Astrocyte (in vitro differentiated cells and primary cell): ENCODE measurements around the gene SLC30A1. TPM values are rescaled to one million over a fixed set of nuclear protein-coding genes. Genes with fewer than 3 reads are reported as not detected.

ENCODE experiments used
- DNase-seq: peaks from one replicate; pipeline ENCODE4 v3.0.0-alpha.2; 2010; ENCODE audit warnings: low read depth
- FAIRE-seq: peaks from 2 replicates; lab custom pipeline; 2011; peaks lifted over from hg19 to GRCh38; lab: Jason Lieb, UNC
- H2AFZ ChIP-seq: 2 replicates; pipeline ENCODE4 v1.6.0; 2012; ENCODE audit warnings: low read depth, low read length, inconsistent platforms
- H3K27ac ChIP-seq: 2 replicates; pipeline ENCODE4 v1.5.1; 2011; ENCODE audit warnings: low read depth, low read length, inconsistent platforms
- H3K27me3 ChIP-seq: 2 replicates; pipeline ENCODE4 v1.6.0; 2011; ENCODE audit warnings: low read length, inconsistent platforms; ENCODE audit not compliant: insufficient read depth
- H3K36me3 ChIP-seq: 2 replicates; pipeline ENCODE4 v1.5.1; 2011; ENCODE audit warnings: low read length, inconsistent platforms; ENCODE audit not compliant: insufficient read depth
- H3K4me1 ChIP-seq: 2 replicates; pipeline ENCODE4 v1.5.1; 2011; ENCODE audit warnings: low read length, inconsistent platforms; ENCODE audit not compliant: insufficient read depth
- H3K4me2 ChIP-seq: 2 replicates; pipeline ENCODE4 v1.6.0; 2012; ENCODE audit warnings: low read length, inconsistent platforms
- H3K4me3 ChIP-seq: 2 replicates; pipeline ENCODE4 v1.5.1; 2011; ENCODE audit warnings: low read depth, mild to moderate bottlenecking, low read length, inconsistent platforms; ENCODE audit not compliant: insufficient read depth
- H3K79me2 ChIP-seq: 2 replicates; pipeline ENCODE4 v1.6.0; 2012; ENCODE audit warnings: mild to moderate bottlenecking, low read length, inconsistent platforms; ENCODE audit not compliant: insufficient read depth
- H3K9ac ChIP-seq: 2 replicates; pipeline ENCODE4 v1.6.0; 2012; ENCODE audit warnings: mild to moderate bottlenecking, low read length, inconsistent platforms
- H3K9me3 ChIP-seq: 2 replicates; pipeline ENCODE4 v1.5.1; 2012; ENCODE audit warnings: low read depth, mild to moderate bottlenecking, low read length, inconsistent platforms; ENCODE audit not compliant: insufficient read depth
- H4K20me1 ChIP-seq: 2 replicates; pipeline ENCODE4 v1.6.0; 2012; ENCODE audit warnings: low read length, inconsistent platforms; ENCODE audit not compliant: insufficient read depth
- H3K27ac Mint-ChIP-seq: one replicate; pipeline ENCODE4 v1.8.0; 2021; ENCODE audit warnings: mild to moderate bottlenecking, mixed read lengths; ENCODE audit not compliant: unreplicated experiment
- H3K27me3 Mint-ChIP-seq: one replicate; pipeline ENCODE4 v1.8.0; 2021; ENCODE audit warnings: low read depth, mixed read lengths; ENCODE audit not compliant: unreplicated experiment
- H3K36me3 Mint-ChIP-seq: one replicate; pipeline ENCODE4 v1.8.0; 2021; ENCODE audit warnings: low read depth, mixed read lengths; ENCODE audit not compliant: unreplicated experiment
- H3K4me1 Mint-ChIP-seq: one replicate; pipeline ENCODE4 v1.8.0; 2021; ENCODE audit warnings: low read depth, mixed read lengths; ENCODE audit not compliant: unreplicated experiment
- H3K4me3 Mint-ChIP-seq: one replicate; pipeline ENCODE4 v1.8.0; 2021; ENCODE audit warnings: mild to moderate bottlenecking, moderate library complexity, mixed read lengths; ENCODE audit not compliant: unreplicated experiment
- H3K9me3 Mint-ChIP-seq: one replicate; pipeline ENCODE4 v1.8.0; 2021; ENCODE audit warnings: mild to moderate bottlenecking, mixed read lengths; ENCODE audit not compliant: unreplicated experiment
- EZH2 ChIP-seq: IDR thresholded peaks from 2 replicates; pipeline ENCODE4 v1.6.1; 2012; ENCODE audit warnings: mild to moderate bottlenecking, low read length, inconsistent platforms; ENCODE audit not compliant: insufficient read depth
- total RNA-seq: library from RNA; stranded (reverse); gene quantifications from 2 replicates; pipeline ENCODE4 v1.2.1, GENCODE V29; 2021
- TF ChIP-seq, protein P1 (sequence below): IDR thresholded peaks from 2 replicates; pipeline ENCODE4 v1.5.1; 2011; ENCODE audit warnings: low read depth, mild to moderate bottlenecking, inconsistent platforms, low read length, moderate library complexity; ENCODE audit not compliant: insufficient read depth

SLC30A1 gene
- total RNA-seq, 1 donor from 2014 or later = 35.0 TPM

- H3K9me3 Mint-ChIP-seq = no peaks in the 10 kb centered on the region
Measured at GRCh38 chr1:211529011-211529410, 50.0 kb downstream of the SLC30A1 start.

GRCh38 chr1:211527888-211528287 is 51.1 kb downstream of the SLC30A1 start:
- Histone ChIP-seq H3K9ac (no peak overlapping the region), H4K20me1 (no peaks in the 10 kb centered on the region), H3K27me3 (peaks cover 10% of the 10 kb centered on the region), H3K36me3 (no peaks in the 10 kb centered on the region), H3K4me3 (no peak overlapping the region), H3K9me3 (no peaks in the 10 kb centered on the region), H2AFZ (no peak overlapping the region), H3K27ac (no peak overlapping the region), H3K4me1 (no peaks in the 10 kb centered on the region), H3K79me2 (no peaks in the 10 kb centered on the region), H3K4me2 (no peak overlapping the region)
- no peaks in the 10 kb centered on the region for H3K4me1 Mint-ChIP-seq
- H3K27me3 Mint-ChIP-seq = peaks cover 33% of the 10 kb centered on the region
- DNase-seq (no peak), FAIRE-seq (no peak)
- no peak for TF ChIP-seq EZH2
- TF ChIP-seq, protein P1, sequence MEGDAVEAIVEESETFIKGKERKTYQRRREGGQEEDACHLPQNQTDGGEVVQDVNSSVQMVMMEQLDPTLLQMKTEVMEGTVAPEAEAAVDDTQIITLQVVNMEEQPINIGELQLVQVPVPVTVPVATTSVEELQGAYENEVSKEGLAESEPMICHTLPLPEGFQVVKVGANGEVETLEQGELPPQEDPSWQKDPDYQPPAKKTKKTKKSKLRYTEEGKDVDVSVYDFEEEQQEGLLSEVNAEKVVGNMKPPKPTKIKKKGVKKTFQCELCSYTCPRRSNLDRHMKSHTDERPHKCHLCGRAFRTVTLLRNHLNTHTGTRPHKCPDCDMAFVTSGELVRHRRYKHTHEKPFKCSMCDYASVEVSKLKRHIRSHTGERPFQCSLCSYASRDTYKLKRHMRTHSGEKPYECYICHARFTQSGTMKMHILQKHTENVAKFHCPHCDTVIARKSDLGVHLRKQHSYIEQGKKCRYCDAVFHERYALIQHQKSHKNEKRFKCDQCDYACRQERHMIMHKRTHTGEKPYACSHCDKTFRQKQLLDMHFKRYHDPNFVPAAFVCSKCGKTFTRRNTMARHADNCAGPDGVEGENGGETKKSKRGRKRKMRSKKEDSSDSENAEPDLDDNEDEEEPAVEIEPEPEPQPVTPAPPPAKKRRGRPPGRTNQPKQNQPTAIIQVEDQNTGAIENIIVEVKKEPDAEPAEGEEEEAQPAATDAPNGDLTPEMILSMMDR = no peak
- H3K4me3 Mint-ChIP-seq = no peak overlapping the region
- H3K36me3 Mint-ChIP-seq = no peaks in the 10 kb centered on the region
- H3K27ac Mint-ChIP-seq = no peak overlapping the region
- H3K9me3 Mint-ChIP-seq = peaks cover 2% of the 10 kb centered on the region

More at GRCh38 chr1:211529011-211529410, 50.0 kb downstream of the SLC30A1 start:
- Mint-ChIP-seq H3K27me3 (peaks cover 28% of the 10 kb centered on the region), H3K4me1 (no peaks in the 10 kb centered on the region), H3K36me3 (no peaks in the 10 kb centered on the region), H3K4me3 (no peak overlapping the region), H3K27ac (no peak overlapping the region)
- FAIRE-seq = no peak
- H3K4me2 ChIP-seq = no peak overlapping the region
- peaks cover 9% of the 10 kb centered on the region for H3K27me3 ChIP-seq
- H3K9ac ChIP-seq = no peak overlapping the region
- no peak overlapping the region for H3K27ac ChIP-seq
- no peak overlapping the region for H2AFZ ChIP-seq
- no peaks in the 10 kb centered on the region for H3K4me1 ChIP-seq
- TF ChIP-seq, protein P1 = no peak
- TF ChIP-seq EZH2 = no peak
- no peak overlapping the region for H3K4me3 ChIP-seq
- no peaks in the 10 kb centered on the region for H4K20me1 ChIP-seq
- H3K79me2 ChIP-seq = no peaks in the 10 kb centered on the region
- no peaks in the 10 kb centered on the region for H3K9me3 ChIP-seq
- DNase-seq = no peak
- no peaks in the 10 kb centered on the region for H3K36me3 ChIP-seq

DNA sequence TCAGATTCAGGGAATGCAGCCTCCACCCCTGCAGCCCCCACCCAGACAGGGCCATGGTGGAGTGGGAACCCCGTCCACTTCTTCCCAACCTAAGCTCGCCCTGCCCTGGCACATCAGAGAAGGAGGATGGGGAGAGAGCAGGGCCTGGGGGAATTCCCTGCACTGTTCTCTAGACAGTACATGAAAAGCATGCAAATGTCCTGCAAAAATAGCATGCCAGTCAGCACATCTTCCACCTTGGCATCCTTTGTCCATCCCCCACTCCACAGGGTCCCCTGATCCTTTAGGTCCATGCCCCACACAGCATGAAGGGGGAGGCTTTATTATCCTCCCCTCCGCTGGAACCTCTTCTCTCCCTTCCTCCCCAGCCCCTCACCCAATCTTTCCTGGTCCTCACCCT is 52.0 kb downstream of the SLC30A1 start:
- Histone ChIP-seq H3K4me2 (no peak overlapping the region), H4K20me1 (no peaks in the 10 kb centered on the region), H3K9me3 (no peaks in the 10 kb centered on the region), H3K36me3 (no peaks in the 10 kb centered on the region), H3K27me3 (peaks cover 10% of the 10 kb centered on the region), H2AFZ (no peak overlapping the region), H3K9ac (no peak overlapping the region), H3K4me1 (no peaks in the 10 kb centered on the region), H3K79me2 (no peaks in the 10 kb centered on the region), H3K4me3 (no peak overlapping the region), H3K27ac (no peak overlapping the region)
- FAIRE-seq (no peak), DNase-seq (no peak)
- peaks cover 33% of the 10 kb centered on the region for H3K27me3 Mint-ChIP-seq
- peaks cover 2% of the 10 kb centered on the region for H3K9me3 Mint-ChIP-seq
- TF ChIP-seq, protein P1 = no peak
- no peak for TF ChIP-seq EZH2
- no peak overlapping the region for H3K4me3 Mint-ChIP-seq
- no peaks in the 10 kb centered on the region for H3K4me1 Mint-ChIP-seq
- no peak overlapping the region for H3K27ac Mint-ChIP-seq
- no peaks in the 10 kb centered on the region for H3K36me3 Mint-ChIP-seq
